GM18519 (cell line): Measurements from ENCODE around the gene AMIGO2.

ENCODE experiments used
- ATAC-seq: cut with Tn5 transposase; IDR thresholded peaks from one replicate; pipeline ENCODE4 v1.9.1; 2021; ENCODE audit warnings: mild to moderate bottlenecking, moderate library complexity; ENCODE audit not compliant: unreplicated experiment, low FRiP score

The AMIGO2 gene

DNA sequence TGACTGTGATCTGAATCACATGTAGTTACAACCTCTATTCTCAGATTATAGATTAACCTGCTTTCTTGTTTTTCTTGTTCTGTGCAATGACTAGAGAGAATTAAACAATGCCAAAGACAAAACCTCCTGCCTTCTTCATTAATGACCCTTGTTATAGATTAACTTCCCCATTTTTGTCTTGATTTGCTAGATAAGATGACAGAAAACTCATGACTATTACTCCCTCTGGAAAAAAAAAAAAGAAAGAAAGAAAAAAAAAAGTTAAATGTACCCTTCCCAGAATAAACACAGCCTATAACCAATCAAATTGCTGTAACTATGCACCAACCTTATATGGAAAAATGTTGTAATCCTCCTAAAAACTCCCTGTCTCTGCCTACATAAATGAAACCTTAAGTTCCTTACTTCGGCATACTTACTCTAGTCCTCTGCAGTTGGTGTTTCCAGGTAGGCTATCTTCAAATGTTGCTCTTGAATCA is 41.5 kb downstream of the AMIGO2 start:
- ATAC-seq: no peak

DNA sequence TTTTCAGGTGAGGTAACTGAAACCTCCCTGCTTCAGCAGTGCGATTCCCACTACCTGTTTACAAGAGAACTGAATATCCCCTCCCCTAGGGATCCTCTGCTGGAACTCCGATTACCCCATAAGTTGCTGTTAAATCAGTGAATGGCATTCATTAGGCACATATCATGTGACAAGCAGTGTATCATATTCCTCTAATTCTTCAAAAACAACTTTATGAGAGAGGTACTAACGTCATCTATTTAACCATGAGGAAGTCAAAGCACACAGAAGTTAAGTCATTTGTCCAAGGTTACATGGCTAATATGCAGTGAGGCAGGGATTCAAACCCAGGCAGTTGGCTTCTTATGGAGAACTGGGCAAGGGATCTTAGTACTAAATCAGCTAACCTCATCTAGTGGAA is 44.3 kb downstream of the AMIGO2 start:
- ATAC-seq: no peak

DNA sequence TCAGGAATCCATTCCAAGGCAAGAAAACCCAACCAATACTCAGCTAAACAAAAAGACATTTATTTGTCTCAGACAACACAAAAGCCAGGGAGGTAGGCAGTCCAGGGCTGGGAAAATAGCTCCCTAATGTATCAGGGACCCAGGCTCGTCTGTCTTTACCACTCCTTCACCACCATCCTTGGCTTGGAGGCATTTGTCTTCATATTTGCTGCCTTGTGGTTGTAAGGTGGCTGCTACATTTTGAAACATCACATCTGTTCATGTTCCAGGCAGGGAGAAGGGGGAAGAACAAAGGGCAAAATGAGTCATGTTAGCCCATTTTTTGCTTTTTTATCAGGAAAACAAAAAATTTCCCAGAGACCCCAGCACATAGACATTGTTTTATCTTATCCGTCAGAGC is 45.1 kb downstream of the AMIGO2 start:
- no peak for ATAC-seq

DNA sequence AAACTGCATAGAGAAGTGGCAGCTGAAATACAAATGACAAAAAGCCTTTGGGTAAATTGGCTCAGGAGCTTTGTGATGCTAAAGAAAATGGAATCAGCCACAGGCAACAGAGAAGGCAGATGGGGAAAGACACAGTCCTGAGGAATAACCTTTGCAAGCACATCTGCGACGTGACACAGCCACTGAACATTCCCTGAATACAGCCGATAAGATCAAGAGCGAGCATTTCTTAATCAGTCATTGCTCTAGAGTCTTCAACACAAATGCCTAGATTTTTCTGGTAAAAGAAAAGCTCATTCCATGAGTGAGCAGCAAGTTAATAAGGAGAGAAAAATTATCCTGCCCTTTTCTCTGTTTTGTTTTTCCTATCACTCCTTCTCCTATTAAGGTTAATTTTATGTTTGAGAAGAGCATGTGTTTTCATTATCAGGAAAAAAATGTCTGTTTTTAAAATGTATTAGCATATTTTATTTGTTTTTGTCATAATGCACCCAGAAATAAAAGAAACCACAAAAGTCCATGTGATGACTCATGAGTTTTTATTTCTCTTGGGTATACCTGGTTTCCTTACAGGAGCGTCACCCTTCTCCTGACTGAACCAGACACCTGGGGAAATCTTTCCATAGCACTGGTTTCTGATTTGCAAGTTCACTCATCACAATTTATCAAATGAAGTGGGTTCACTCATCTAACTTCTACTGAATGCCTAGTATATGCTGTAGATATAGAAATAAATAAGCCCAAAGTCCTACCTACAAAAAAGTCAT is 45.8 kb downstream of the AMIGO2 start:
- ATAC-seq: no peak

DNA sequence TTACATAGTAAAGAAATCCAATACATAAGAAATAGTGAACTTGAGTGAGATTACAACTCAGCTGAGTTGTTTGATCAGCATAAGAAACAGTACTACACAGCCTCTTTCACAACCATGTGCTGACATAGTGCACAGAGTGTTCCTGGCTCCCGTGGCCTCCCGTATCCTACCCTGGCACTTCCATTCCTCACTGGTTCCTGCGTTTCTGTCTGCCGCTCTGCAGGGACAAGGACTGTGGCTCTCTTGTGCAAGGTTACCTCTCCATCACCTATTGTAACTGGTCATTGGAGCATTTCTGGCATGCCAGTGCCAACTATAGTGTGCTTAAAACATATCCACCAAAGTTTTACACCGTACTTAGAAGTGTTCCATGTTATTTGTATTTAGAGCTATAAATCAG is 46.7 kb downstream of the AMIGO2 start:
- no peak for ATAC-seq

DNA sequence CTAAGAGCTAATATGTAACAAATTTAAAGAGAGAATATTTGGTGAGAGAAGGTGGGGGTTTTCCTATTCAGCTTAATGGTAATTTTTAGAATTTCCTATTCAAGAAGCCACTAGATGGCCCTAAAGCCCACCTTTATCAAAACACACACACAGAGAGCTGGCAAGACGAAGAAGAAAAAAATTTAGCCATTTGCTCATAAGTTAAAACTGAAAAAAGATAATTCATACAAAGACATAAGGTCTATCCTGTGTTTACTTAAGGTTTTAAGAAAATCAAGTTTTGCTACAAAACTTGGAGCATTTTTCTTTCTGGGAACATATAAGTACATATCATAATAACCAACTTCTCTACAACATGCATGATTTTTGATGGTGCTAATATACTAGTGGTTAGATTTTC is 47.1 kb downstream of the AMIGO2 start:
- no peak for ATAC-seq

DNA sequence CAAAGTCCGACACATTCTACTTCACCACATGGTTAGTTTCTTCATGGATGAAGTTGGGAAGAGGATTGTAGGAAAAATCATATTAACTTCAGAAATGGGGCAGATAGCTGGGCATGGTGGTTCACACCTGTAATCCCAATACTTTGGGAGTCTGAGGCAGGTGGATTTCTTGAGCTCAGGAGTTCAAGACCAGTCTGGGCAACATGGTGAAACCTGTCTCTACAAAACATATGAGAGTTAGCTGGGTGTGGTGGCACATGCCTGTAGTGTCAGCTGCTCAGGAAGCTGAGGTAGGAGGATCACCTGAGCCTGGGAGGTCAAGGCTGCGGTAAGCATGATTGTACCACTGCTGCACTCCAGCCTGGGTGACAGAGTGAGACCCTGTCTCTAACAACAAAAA is 49.9 kb downstream of the AMIGO2 start:
- ATAC-seq: no peak

DNA sequence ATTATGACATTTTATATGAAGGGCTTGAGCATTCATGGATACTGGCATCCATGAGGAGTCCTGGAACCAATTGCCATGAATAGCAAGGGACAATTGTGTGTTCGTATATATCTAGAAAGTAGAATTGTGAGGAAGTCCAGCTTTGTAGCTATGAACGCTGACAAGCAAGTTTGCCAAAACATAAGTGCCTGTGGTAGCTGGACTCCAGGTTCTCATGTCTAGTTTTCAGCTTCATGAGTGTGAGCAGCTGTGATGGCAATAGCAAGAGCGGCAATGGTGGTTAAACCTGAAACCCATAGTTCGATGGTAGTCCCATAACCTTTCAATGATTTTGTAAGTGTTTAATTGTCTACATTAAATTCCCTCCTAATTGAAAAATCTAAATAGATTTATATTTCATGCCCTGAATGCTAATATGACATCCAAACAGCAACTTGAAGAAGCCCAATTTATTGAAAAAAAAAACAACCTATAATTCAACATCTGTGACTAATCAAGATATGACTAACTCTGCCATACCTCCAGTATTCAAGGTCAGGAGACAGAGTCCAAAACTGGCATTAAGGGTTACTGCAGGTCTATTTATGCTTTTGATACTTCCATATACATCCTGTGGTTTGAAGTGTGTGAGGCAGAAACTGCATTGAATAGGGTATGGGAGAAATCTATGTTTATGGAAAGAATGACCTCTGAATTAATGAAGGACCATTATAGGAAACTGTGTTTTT is 50.6 kb downstream of the AMIGO2 start:
- no peak for ATAC-seq

DNA sequence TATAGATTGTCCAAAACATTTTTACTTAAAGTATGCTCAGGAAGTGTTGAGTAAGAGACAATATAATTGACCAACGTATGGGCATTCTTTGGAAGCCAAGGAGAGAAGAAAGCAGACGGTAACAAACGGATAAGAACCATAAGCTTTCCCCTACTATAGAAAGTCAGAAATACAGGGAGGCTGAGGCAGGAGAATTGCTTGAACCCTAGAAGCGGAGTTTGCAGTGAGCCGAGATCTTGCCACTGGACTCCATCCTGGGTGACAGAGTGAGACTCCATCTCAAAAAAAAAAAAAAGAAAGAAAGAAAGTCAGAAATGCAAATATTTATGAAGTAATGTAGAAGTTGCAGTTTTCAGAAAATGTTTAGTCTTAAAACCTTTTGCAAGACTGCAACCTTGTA is 51.6 kb downstream of the AMIGO2 start:
- no peak for ATAC-seq
